A673 (cell line): Measurements from ENCODE around the gene ZFYVE21.

Experiments used
- EZH2 ChIP-seq: fragments of 200-600 bp; sonication (generic); IDR thresholded peaks from 2 replicates; pipeline ENCODE4 v1.6.1; 2017; ENCODE audit warnings: borderline replicate concordance, low read depth, mild to moderate bottlenecking, mixed read lengths, antibody characterized with exemption, low read length; ENCODE audit not compliant: poor library complexity, severe bottlenecking
- TF ChIP-seq, protein P1 (sequence below): fragments of 300-800, 200-600 bp; sonication (generic); conservative IDR thresholded peaks from 2 replicates; pipeline ENCODE4 v1.5.1; 2017; ENCODE audit warnings: low read depth, mild to moderate bottlenecking, antibody characterized with exemption, low read length, moderate library complexity, mixed read lengths

DNA sequence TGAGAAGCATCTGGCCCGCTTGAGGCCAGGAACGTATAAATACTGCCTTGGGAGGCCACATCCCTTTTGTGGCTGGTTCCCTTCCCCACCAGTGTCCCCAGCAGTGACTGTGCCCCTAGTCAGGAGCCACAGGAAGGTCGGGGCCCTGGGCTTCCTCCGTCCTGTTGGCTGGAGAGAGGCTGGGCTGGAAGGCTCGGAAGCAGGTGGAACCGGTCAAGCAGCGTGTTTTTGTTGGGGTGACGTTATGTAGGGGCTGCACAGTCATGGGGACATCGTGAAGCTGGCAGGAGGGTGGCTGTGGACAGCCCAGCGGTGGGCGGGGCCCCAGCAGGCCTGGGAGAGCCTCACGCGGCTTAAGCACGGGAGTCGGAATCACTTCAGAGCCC is 10.5 kb upstream of the ZFYVE21 start:
- TF ChIP-seq, protein P1, sequence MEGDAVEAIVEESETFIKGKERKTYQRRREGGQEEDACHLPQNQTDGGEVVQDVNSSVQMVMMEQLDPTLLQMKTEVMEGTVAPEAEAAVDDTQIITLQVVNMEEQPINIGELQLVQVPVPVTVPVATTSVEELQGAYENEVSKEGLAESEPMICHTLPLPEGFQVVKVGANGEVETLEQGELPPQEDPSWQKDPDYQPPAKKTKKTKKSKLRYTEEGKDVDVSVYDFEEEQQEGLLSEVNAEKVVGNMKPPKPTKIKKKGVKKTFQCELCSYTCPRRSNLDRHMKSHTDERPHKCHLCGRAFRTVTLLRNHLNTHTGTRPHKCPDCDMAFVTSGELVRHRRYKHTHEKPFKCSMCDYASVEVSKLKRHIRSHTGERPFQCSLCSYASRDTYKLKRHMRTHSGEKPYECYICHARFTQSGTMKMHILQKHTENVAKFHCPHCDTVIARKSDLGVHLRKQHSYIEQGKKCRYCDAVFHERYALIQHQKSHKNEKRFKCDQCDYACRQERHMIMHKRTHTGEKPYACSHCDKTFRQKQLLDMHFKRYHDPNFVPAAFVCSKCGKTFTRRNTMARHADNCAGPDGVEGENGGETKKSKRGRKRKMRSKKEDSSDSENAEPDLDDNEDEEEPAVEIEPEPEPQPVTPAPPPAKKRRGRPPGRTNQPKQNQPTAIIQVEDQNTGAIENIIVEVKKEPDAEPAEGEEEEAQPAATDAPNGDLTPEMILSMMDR, result no peak
- TF ChIP-seq EZH2, result no peak
